ENCODE measurements around the gene CELA2B.
"Not testable (repeated sequence)": the region's sequence is repeated elsewhere in the genome, so short reads cannot be mapped to it uniquely, and the experiment has no call there.

DNA sequence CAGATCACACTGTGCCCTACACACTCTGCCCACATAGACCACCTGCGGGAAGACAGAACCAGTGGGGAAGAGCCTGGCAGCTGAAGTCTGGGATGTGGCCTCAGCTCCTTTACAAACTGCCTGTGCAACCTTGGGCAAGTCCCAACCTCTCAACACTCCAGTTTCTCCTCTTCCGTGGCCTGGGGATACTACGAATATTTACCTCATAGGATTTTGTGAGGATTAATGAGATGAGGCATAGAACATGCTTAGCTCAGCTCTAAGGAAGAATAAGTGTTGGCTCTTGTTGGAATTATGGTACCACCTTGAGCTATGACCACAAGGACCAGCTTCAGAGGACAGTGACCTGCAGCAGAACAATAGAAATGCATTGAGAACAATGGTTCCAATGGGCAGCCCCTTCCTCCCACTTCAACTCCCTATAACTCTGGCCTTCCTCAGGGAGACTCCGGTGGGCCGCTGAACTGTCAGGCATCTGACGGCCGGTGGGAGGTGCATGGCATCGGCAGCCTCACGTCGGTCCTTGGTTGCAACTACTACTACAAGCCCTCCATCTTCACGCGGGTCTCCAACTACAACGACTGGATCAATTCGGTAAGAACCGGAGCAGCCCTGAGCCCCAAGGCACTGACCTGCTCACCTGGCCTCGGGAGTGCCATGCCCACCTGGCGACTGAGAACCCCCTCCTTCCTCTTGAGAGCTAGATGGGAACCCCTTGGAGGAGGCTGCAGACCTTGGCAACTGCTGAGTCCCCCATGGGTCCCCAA is 11.1 kb downstream of the CELA2B start:
- TF ChIP-seq, protein P1, sequence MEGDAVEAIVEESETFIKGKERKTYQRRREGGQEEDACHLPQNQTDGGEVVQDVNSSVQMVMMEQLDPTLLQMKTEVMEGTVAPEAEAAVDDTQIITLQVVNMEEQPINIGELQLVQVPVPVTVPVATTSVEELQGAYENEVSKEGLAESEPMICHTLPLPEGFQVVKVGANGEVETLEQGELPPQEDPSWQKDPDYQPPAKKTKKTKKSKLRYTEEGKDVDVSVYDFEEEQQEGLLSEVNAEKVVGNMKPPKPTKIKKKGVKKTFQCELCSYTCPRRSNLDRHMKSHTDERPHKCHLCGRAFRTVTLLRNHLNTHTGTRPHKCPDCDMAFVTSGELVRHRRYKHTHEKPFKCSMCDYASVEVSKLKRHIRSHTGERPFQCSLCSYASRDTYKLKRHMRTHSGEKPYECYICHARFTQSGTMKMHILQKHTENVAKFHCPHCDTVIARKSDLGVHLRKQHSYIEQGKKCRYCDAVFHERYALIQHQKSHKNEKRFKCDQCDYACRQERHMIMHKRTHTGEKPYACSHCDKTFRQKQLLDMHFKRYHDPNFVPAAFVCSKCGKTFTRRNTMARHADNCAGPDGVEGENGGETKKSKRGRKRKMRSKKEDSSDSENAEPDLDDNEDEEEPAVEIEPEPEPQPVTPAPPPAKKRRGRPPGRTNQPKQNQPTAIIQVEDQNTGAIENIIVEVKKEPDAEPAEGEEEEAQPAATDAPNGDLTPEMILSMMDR (IDR thresholded peaks at IDR 0.05): not testable (repeated sequence)
- not testable (repeated sequence) for TF ChIP-seq POLR2A (IDR thresholded peaks at IDR 0.05)
